Umbilical cord (tissue), 2 donors: ENCODE data around the gene CXorf66. TPM values are rescaled to one million over a fixed set of nuclear protein-coding genes. Genes with fewer than 3 reads are reported as not detected.
"Not testable (repeated sequence)": the region's sequence is repeated elsewhere in the genome, so short reads cannot be mapped to it uniquely, and the experiment has no call there.

Experiments used
- DNase-seq: peaks from one replicate; pipeline ENCODE4 v3.0.0-alpha.2; 2015; ENCODE audit warnings: low spot score
- total RNA-seq: library from RNA; depleted of rRNA; stranded (reverse); fragments of >200 nt; gene quantifications from one replicate; pipeline ENCODE4 v1.2.3, GENCODE V29; 2014; ENCODE audit warnings: low replicate concordance; ENCODE audit not compliant: insufficient read depth

CXorf66 gene
- 0.48 TPM for total RNA-seq

GRCh38 chrX:139965421-139965820 is at the start of gene CXorf66:
Gene CXorf66, minus strand, starts transcription at chrX:139965521. Its CDS starts 25 bp downstream, at chrX:139965496.
- DNase-seq: no peak

- no peak for DNase-seq
Observed at GRCh38 chrX:139982856-139983255, 17.5 kb upstream of the CXorf66 start.

- no peak for DNase-seq
Observed at GRCh38 chrX:139974471-139974870, 9.2 kb upstream of the CXorf66 start.

GRCh38 chrX:139972629-139973624 is 7.6 kb upstream of the CXorf66 start:
- no peak for DNase-seq

- no peak for DNase-seq
Observed at GRCh38 chrX:139972113-139972512, 6.8 kb upstream of the CXorf66 start.

GRCh38 chrX:139971394-139971749 is 6.1 kb upstream of the CXorf66 start:
- DNase-seq: no peak

GRCh38 chrX:139969286-139969685 is 4.0 kb upstream of the CXorf66 start:
- no peak for DNase-seq

- DNase-seq: no peak
Observed at GRCh38 chrX:139967750-139968149, 2.4 kb upstream of the CXorf66 start.

GRCh38 chrX:139967300-139967699 is 2.0 kb upstream of the CXorf66 start:
- DNase-seq: no peak

GRCh38 chrX:139966159-139966558 is 838 bp upstream of the CXorf66 start:
- DNase-seq: not testable (repeated sequence)

GRCh38 chrX:139961091-139961490 is 4.2 kb downstream of the CXorf66 start:
- not testable (repeated sequence) for DNase-seq

GRCh38 chrX:139949703-139950102 is 15.6 kb downstream of the CXorf66 start:
- no peak for DNase-seq

GRCh38 chrX:139945075-139945474 is 20.2 kb downstream of the CXorf66 start:
- no peak for DNase-seq

- no peak for DNase-seq
Observed at GRCh38 chrX:139936259-139936658, 29.1 kb downstream of the CXorf66 start.

GRCh38 chrX:139933904-139934303 is 31.4 kb downstream of the CXorf66 start:
- DNase-seq: no peak

- DNase-seq: peak; percentile 86
Observed at GRCh38 chrX:139932901-139933796, 32.2 kb downstream of the CXorf66 start, which contains the start of gene ATP11C. Gene ATP11C, minus strand, starts transcription at chrX:139933053. Its CDS starts 1,011 bp downstream, at chrX:139932042.

- DNase-seq: peak; percentile 21
Observed at GRCh38 chrX:139932073-139932900, 33.0 kb downstream of the CXorf66 start.

- DNase-seq: no peak
Observed at GRCh38 chrX:139931646-139932072, 33.7 kb downstream of the CXorf66 start.

GRCh38 chrX:139930916-139931645 is 34.2 kb downstream of the CXorf66 start:
- DNase-seq: no peak

- DNase-seq: no peak
Observed at GRCh38 chrX:139930401-139930800, 34.9 kb downstream of the CXorf66 start.
